NCI-H1694 (cell line): ENCODE measurements around the gene SRM.
"Not testable (repeated sequence)": the region's sequence is repeated elsewhere in the genome, so short reads cannot be mapped to it uniquely, and the experiment has no call there.

Experiments
- DNase-seq: peaks from one replicate; lab custom pipeline; 2025; lab: John Stamatoyannopoulos, UW

Gene SRM

DNA sequence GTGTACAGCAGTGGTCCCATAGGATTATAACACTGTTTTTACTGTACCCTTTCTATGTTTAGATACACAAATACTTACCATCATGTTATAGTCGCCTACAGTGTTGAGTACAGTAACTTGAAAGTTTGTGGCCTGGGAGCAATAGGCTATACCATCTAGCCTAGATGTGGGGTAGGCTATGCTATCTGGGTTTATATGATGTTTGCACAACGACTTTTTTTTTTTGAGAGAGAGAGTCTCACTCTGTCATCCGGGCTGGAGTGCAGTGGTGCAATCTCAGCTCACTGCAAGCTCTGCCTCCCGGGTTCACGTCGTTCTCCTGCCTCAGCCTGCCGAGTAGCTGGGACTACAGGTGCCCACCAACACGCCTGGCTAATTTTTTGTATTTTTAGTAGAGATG lies 40.5 kb downstream of the SRM start:
- not testable (repeated sequence) for DNase-seq

GRCh38 chr1:11013160-11013531 lies 46.7 kb downstream of the SRM start:
- no peak for DNase-seq

GRCh38 chr1:11012260-11013159 lies 47.3 kb downstream of the SRM start, which contains the start of gene TARDBP:
Gene TARDBP, plus strand, starts transcription at chr1:11012654. Its CDS starts 1,074 bp downstream, at chr1:11013728.
- DNase-seq, result peak; percentile 73
